HepG2 (cell line): Measurements from ENCODE around the gene BAZ1B. TPM values are rescaled to one million over a fixed set of nuclear protein-coding genes. Genes with fewer than 3 reads are reported as not detected.

Experiments
- ATAC-seq: fragments of 200-7000 bp; cut with Tn5 transposase; 3 replicates; pipeline ENCODE4 v1.9.1; 2020; ENCODE audit warnings: mild to moderate bottlenecking, moderate library complexity
- BruUV-seq: library from RNA; stranded (reverse); fragments of 400-500 nt; replicated peaks from 2 replicates; lab custom pipeline; 2021; lab: Mats Ljungman, UMichigan
- CTCF ChIA-PET: fragments of 300-600 bp; formaldehyde crosslinking; extraction: SDS; loops from one replicate; lab custom pipeline; 2021; ENCODE audit warnings: low total read pairs, inconsistent platforms, low intra/inter-chr PET ratio; lab: Yijun Ruan, JAX
- POLR2A ChIA-PET: fragments of 350-600 bp; sonication (Branson Sonifier 250); formaldehyde crosslinking; loops from one replicate; lab custom pipeline; 2020; ENCODE audit warnings: antibody characterized with exemption, inconsistent platforms; lab: Yijun Ruan, JAX
- DNase-seq: peaks from one replicate; pipeline ENCODE4 v3.0.0-alpha.2; 2015; ENCODE audit warnings: low spot score
- FAIRE-seq: peaks from 3 replicates; lab custom pipeline; 2011; peaks lifted over from hg19 to GRCh38; lab: Jason Lieb, UNC
- H2AFZ ChIP-seq: one replicate; pipeline ENCODE4 v1.6.1; 2011; ENCODE audit warnings: low read length, inconsistent platforms
- H3K27ac ChIP-seq: fragments of 300-600 bp; 3 replicates; pipeline ENCODE4 v1.8.0; 2011; ENCODE audit warnings: mixed run types, mild to moderate bottlenecking, mixed read lengths, low read length, inconsistent platforms; ENCODE audit not compliant: insufficient read depth; ENCODE audit errors: extremely low read length
- H3K27me3 ChIP-seq, 2 experiments: fragments of 200-600 bp in 1 of 2; 2 replicates in 1 of 2; 3 replicates in 1 of 2; pipeline versions ENCODE4 v1.6.0 to v1.8.0; 2011; ENCODE audit warnings: low read length in 2 of 2, mild to moderate bottlenecking in 2 of 2, moderate library complexity in 2 of 2, inconsistent platforms in 1 of 2; ENCODE audit not compliant: insufficient read depth in 2 of 2, control insufficient read depth in 1 of 2
- H3K36me3 ChIP-seq, 2 experiments: fragments of 200-600 bp in 1 of 2; replicated peaks in 1 of 2; 2 replicates in 1 of 2; 3 replicates in 1 of 2; pipeline versions ENCODE4 v1.5.1 to v1.8.0; 2011; ENCODE audit warnings: low read length in 2 of 2, inconsistent platforms in 1 of 2; ENCODE audit not compliant: insufficient read depth in 2 of 2, control insufficient read depth in 1 of 2
- H3K4me1 ChIP-seq: 2 replicates; pipeline ENCODE4 v1.5.1; 2012; ENCODE audit warnings: low read length, inconsistent platforms; ENCODE audit not compliant: insufficient read depth
- H3K4me2 ChIP-seq: 2 replicates; pipeline ENCODE4 v1.6.0; 2011; ENCODE audit warnings: low read depth, low read length, inconsistent platforms
- H3K4me3 ChIP-seq, 3 experiments: fragments of 200-600 bp in 1 of 3; sonication (generic), shearing (Covaris generic) in 1 of 3; replicated peaks in 1 of 3; 2 replicates each; pipeline ENCODE4 v1.5.1; 2011 to 2016; ENCODE audit warnings: low read length in 3 of 3, inconsistent platforms in 2 of 3, low read depth in 2 of 3, mild to moderate bottlenecking in 2 of 3, control low read depth in 1 of 3, mixed read lengths in 1 of 3; ENCODE audit not compliant: insufficient read depth in 1 of 3
- H3K79me2 ChIP-seq: one replicate; pipeline ENCODE4 v1.6.1; 2011; ENCODE audit warnings: low read length, inconsistent platforms; ENCODE audit not compliant: insufficient read depth
- H3K9ac ChIP-seq: 2 replicates; pipeline ENCODE4 v1.6.0; 2011; ENCODE audit warnings: mild to moderate bottlenecking, low read depth, low read length, inconsistent platforms; ENCODE audit not compliant: insufficient read depth
- H3K9me3 ChIP-seq: 2 replicates; pipeline ENCODE4 v1.5.1; 2012; ENCODE audit warnings: mild to moderate bottlenecking, low read length
- H4K20me1 ChIP-seq: 2 replicates; pipeline ENCODE4 v1.6.0; 2011; ENCODE audit warnings: inconsistent platforms, mild to moderate bottlenecking, low read length, moderate library complexity; ENCODE audit not compliant: insufficient read depth
- FOXK2 ChIP-seq: fragments of 450-650 bp; IDR thresholded peaks from 2 replicates; pipeline ENCODE4 v1.6.1; 2016
- ISX ChIP-seq: sonication (generic); formaldehyde crosslinking; conservative IDR thresholded peaks from 2 replicates; pipeline ENCODE4 v1.5.0; 2020; ENCODE audit warnings: missing genetic modification reagents
- RBM22 ChIP-seq: fragments of 200-400 bp; formaldehyde crosslinking; optimal IDR thresholded peaks from 2 replicates; pipeline ENCODE3; 2017; ENCODE audit warnings: mild to moderate bottlenecking, low read length, moderate library complexity
- REL ChIP-seq: sonication (generic); formaldehyde crosslinking; conservative IDR thresholded peaks from 2 replicates; pipeline ENCODE4 v1.8.0; 2022; ENCODE audit warnings: mild to moderate bottlenecking, missing genetic modification reagents, moderate library complexity
- SATB2 ChIP-seq: sonication (generic); formaldehyde crosslinking; IDR thresholded peaks from 2 replicates; pipeline ENCODE4 v1.5.0; 2020; ENCODE audit warnings: missing genetic modification reagents
- ZBTB8A ChIP-seq: sonication (generic); formaldehyde crosslinking; IDR thresholded peaks from 2 replicates; pipeline ENCODE4 v1.4.0; 2020; ENCODE audit warnings: mild to moderate bottlenecking, low read depth, missing genetic modification reagents, borderline replicate concordance
- ZFYVE20 ChIP-seq: sonication (generic); formaldehyde crosslinking; IDR thresholded peaks from 2 replicates; pipeline ENCODE4 v1.8.0; 2023; ENCODE audit warnings: low read depth, mild to moderate bottlenecking, moderate library complexity, missing genetic modification reagents, borderline replicate concordance
- ZKSCAN5 ChIP-seq: sonication (generic); formaldehyde crosslinking; IDR thresholded peaks from 2 replicates; pipeline ENCODE4 v1.5.1; 2020; ENCODE audit warnings: mild to moderate bottlenecking, missing genetic modification reagents
- ZNF335 ChIP-seq: sonication (generic); formaldehyde crosslinking; IDR thresholded peaks from 2 replicates; pipeline ENCODE4 v1.4.0; 2020; ENCODE audit warnings: missing genetic modification reagents
- ZNF33A ChIP-seq: sonication (generic); formaldehyde crosslinking; IDR thresholded peaks from 2 replicates; pipeline ENCODE4 v1.5.1; 2020; ENCODE audit warnings: missing genetic modification reagents, mild to moderate bottlenecking, moderate library complexity, borderline replicate concordance
- ZNF614 ChIP-seq: IDR thresholded peaks from 2 replicates; pipeline ENCODE4 v1.6.1; 2018; ENCODE audit warnings: missing biosample characterization, missing genetic modification reagents, inconsistent platforms, borderline replicate concordance
- WGBS: methylation state at CpG from one replicate; pipeline ENCODE4 v1.1.6; 2017; ENCODE audit warnings: low lambda C conversion rate; 5-methylcytosine and 5-hydroxymethylcytosine counted together
- in situ Hi-C: cut with HindIII; loops from 2 replicates; pipeline ENCODE4 v1.10.0; 2017; ENCODE audit warnings: low pct_unique_long_range_greater_than_20kb; ENCODE audit not compliant: extremely low pct_ligation_motif_present
- intact Hi-C: fragments of 100-400 bp; cut with micrococcal nuclease; formaldehyde crosslinking; loops from one replicate; pipeline ENCODE4 v1.10.0; 2022; ENCODE audit not compliant: unreplicated experiment
- polyA plus RNA-seq, 8 experiments: library from polyadenylated mRNA; depleted of rRNA in 3 of 8; stranded (reverse) in 7 of 8; unstranded in 1 of 8; fragments of >200 nt; fragmentation: Illumina TruSeq in 4 of 8; extraction: Trizol in 4 of 8; gene quantifications; 2 replicates each; pipeline versions ENCODE4 v1.2.1 to v1.2.3, GENCODE V29; 2011 to 2016; ENCODE audit warnings: low read depth in 4 of 8, missing spikeins in 1 of 8, mixed read lengths in 1 of 8; ENCODE audit not compliant: insufficient read depth in 1 of 8
- total RNA-seq, 5 experiments: library from RNA; depleted of rRNA; stranded (reverse); fragments of >200 nt; fragmentation: Illumina TruSeq; extraction: Trizol; gene quantifications; 2 replicates each; pipeline ENCODE4 v1.2.3, GENCODE V29; 2016; ENCODE audit warnings: low read depth in 1 of 5
- TF ChIP-seq, protein P1 (sequence below): sonication (generic); formaldehyde crosslinking; conservative IDR thresholded peaks from 2 replicates; pipeline ENCODE4 v1.4.0; 2020; ENCODE audit warnings: missing genetic modification reagents
- TF ChIP-seq, protein P2 (sequence below): sonication (generic); formaldehyde crosslinking; IDR thresholded peaks from 2 replicates; pipeline ENCODE4 v1.4.0; 2020; ENCODE audit warnings: missing genetic modification reagents
- TF ChIP-seq, protein P3 (sequence below): fragments of 450-650 bp; IDR thresholded peaks from 2 replicates; pipeline ENCODE4 v1.6.1; 2017
- TF ChIP-seq, protein P4 (sequence below): IDR thresholded peaks from 2 replicates; pipeline ENCODE4 v1.6.1; 2016; ENCODE audit warnings: low read depth, borderline replicate concordance

Gene BAZ1B
- total and polyA plus RNA-seq, 2 of the 13 experiments (the other 11 are each of a cell fraction or from before 2014, with no cell fraction given): 18.6 to 69.4 TPM

DNA sequence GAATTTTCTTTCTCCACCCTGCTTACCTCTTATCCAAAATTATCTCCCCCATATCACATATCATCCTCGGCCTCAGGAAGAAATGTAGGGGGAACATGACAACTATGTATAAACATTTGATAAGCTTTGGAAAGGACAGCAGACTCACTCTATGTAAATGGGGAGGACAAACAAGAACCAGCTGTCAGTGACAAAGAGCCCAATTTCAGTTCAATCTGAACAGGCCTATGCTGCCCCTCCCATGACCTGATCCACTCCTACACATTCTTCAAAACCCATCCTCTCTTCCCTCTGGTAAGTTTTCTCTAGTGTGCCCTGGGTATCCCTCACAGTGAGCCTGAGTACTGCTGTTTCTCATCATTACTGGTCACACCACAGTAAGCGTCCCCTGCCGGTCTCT, 67.7 kb downstream of the BAZ1B start:
- BruUV-seq: no TSS peak
- Histone ChIP-seq H3K4me3 (no peak overlapping the region), H3K9ac (no peak overlapping the region), H3K36me3 (peaks cover 16 to 62% of the 10 kb centered on the region in 2 experiments), H3K9me3 (no peaks in the 10 kb centered on the region), H3K27ac (no peak overlapping the region), H3K79me2 (no peaks in the 10 kb centered on the region), H3K4me2 (no peak overlapping the region), H3K27me3 (no peaks in the 10 kb centered on the region), H4K20me1 (no peaks in the 10 kb centered on the region), H2AFZ (no peak overlapping the region)
- intact Hi-C loops: no loop called here
- no peak for FAIRE-seq
- ChIA-PET POLR2A (no interaction called here), CTCF (no interaction called here)
- 94% methylated on average over 3 of the region's 3 CpGs for WGBS
- ATAC-seq: no peak; the same call in 2 of the 3 replicates
- no peak for DNase-seq
- peak; percentile 73 for TF ChIP-seq RBM22
- no peak for TF ChIP-seq ZNF614
- TF ChIP-seq, protein P1, sequence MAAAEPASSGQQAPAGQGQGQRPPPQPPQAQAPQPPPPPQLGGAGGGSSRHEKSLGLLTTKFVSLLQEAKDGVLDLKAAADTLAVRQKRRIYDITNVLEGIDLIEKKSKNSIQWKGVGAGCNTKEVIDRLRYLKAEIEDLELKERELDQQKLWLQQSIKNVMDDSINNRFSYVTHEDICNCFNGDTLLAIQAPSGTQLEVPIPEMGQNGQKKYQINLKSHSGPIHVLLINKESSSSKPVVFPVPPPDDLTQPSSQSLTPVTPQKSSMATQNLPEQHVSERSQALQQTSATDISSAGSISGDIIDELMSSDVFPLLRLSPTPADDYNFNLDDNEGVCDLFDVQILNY (CRISPR knock-in tag): no peak
- TF ChIP-seq REL (CRISPR knock-in tag): no peak
- TF ChIP-seq, all 625 proteins: peak for 1
- in situ Hi-C loops: no loop called here
- H3K4me1 ChIP-seq: peaks cover 28% of the 10 kb centered on the region

DNA sequence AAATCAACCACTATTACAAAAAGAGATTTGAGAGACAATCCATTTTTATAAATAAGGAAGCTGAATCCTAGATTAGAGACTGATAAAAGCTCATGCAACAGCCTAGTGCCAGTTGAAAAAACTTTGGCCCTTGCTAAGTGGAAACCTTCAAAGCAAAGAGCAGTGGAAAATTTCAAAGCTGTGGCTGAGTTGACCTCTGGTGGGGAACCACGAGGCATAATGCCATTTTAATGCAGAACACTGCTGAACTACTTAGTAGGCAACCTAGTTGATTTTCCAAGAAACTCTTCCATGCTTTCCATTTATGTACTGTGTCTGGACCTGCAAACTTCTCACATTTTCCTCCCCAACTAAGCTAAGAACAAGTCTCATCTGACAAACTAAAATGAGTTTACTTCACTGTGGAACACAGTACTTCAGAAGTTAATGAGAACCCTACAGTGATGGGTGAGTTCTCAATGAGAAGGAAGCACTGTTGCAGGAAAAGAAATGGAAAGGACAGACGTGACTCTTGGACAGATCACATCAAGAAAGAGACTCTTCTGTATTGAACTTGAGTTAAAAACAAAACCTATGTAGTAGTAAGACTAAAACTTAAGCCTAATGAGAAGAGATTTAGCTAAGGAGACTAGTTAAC, 69.0 kb downstream of the BAZ1B start:
- CTCF ChIA-PET: no interaction called here
- ATAC-seq: peak; percentile 75
- Histone ChIP-seq H3K4me3 (no peak overlapping the region), H3K27ac (peak overlapping the region; percentile 56), H2AFZ (no peak overlapping the region), H3K4me1 (peaks cover 28% of the 10 kb centered on the region), H4K20me1 (no peaks in the 10 kb centered on the region), H3K36me3 (peaks cover 22 to 62% of the 10 kb centered on the region in 2 experiments), H3K9ac (no peak overlapping the region; the same call in 1 of the 2 replicates), H3K79me2 (no peaks in the 10 kb centered on the region), H3K9me3 (no peaks in the 10 kb centered on the region), H3K4me2 (peak overlapping the region; percentile 21; the same call in 1 of the 2 replicates), H3K27me3 (no peaks in the 10 kb centered on the region)
- BruUV-seq: no TSS peak
- WGBS: 20% methylated on average over 2 of the region's 2 CpGs
- POLR2A ChIA-PET: no interaction called here
- intact Hi-C loops: loop anchor here (2.0 kb wide), 1 partner anchor 128 kb away; no protein-coding TSS in a partner anchor
- peak; percentile 49 for DNase-seq
- peak; percentile 44 for FAIRE-seq
- in situ Hi-C loops: no loop called here
- TF ChIP-seq SATB2: no peak
- TF ChIP-seq ZBTB8A (CRISPR knock-in tag): no peak
- TF ChIP-seq FOXK2: no peak
- no peak for TF ChIP-seq ZNF33A (CRISPR knock-in tag)
- TF ChIP-seq, protein P2, sequence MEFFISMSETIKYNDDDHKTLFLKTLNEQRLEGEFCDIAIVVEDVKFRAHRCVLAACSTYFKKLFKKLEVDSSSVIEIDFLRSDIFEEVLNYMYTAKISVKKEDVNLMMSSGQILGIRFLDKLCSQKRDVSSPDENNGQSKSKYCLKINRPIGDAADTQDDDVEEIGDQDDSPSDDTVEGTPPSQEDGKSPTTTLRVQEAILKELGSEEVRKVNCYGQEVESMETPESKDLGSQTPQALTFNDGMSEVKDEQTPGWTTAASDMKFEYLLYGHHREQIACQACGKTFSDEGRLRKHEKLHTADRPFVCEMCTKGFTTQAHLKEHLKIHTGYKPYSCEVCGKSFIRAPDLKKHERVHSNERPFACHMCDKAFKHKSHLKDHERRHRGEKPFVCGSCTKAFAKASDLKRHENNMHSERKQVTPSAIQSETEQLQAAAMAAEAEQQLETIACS (CRISPR knock-in tag): no peak
- no peak for TF ChIP-seq ZFYVE20 (CRISPR knock-in tag)
- TF ChIP-seq, protein P3, sequence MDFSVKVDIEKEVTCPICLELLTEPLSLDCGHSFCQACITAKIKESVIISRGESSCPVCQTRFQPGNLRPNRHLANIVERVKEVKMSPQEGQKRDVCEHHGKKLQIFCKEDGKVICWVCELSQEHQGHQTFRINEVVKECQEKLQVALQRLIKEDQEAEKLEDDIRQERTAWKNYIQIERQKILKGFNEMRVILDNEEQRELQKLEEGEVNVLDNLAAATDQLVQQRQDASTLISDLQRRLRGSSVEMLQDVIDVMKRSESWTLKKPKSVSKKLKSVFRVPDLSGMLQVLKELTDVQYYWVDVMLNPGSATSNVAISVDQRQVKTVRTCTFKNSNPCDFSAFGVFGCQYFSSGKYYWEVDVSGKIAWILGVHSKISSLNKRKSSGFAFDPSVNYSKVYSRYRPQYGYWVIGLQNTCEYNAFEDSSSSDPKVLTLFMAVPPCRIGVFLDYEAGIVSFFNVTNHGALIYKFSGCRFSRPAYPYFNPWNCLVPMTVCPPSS: no peak
- TF ChIP-seq ZNF335 (CRISPR knock-in tag): no peak
- TF ChIP-seq ISX: no peak
- TF ChIP-seq, protein P4, sequence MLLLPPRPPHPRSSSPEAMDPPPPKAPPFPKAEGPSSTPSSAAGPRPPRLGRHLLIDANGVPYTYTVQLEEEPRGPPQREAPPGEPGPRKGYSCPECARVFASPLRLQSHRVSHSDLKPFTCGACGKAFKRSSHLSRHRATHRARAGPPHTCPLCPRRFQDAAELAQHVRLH (CRISPR knock-in tag): no peak
- no peak for TF ChIP-seq ZKSCAN5
